PC-3 (cell line): Measurements from ENCODE around the gene RASL11B.

Experiments
- CTCF ChIP-seq: fragments of 300-600 bp; sonication (generic); conservative IDR thresholded peaks from 2 replicates; pipeline ENCODE4 v1.5.1; 2017; ENCODE audit warnings: antibody characterized with exemption, low read depth, mild to moderate bottlenecking, low read length
- EZH2 ChIP-seq: fragments of 300-600 bp; sonication (generic); IDR thresholded peaks from one replicate; pipeline ENCODE4 v1.6.1; 2017; ENCODE audit warnings: antibody characterized with exemption, mild to moderate bottlenecking, low read length; ENCODE audit not compliant: unreplicated experiment
- EZH2phosphoT487 ChIP-seq: fragments of 300-600 bp; sonication (generic); IDR thresholded peaks from 2 replicates; pipeline ENCODE4 v1.6.1; 2018; ENCODE audit warnings: mild to moderate bottlenecking, antibody characterized with exemption, low read length, borderline replicate concordance

- TF ChIP-seq CTCF: no peak
- TF ChIP-seq EZH2: no peak
- TF ChIP-seq EZH2phosphoT487: no peak
Measured at GRCh38 chr4:52874948-52875347, 12.8 kb downstream of the RASL11B start.
